Spleen (tissue), 7 donors: ENCODE measurements around the gene STRIP2.

Experiments used
- POLR2A ChIP-seq, 3 donors: fragments of 450-650 bp; IDR thresholded peaks; one replicate each; pipeline ENCODE4 v1.5.1; 2017; ENCODE audit warnings: antibody characterized with exemption in 3 of 3, mild to moderate bottlenecking in 1 of 3
- POLR2AphosphoS5 ChIP-seq, 3 donors: sonication (generic); formaldehyde crosslinking; IDR thresholded peaks; one replicate each; pipeline ENCODE4 v1.5.1; 2017; ENCODE audit warnings: antibody characterized with exemption in 3 of 3
- TF ChIP-seq, protein P1 (sequence below), 11 experiments: fragments of 200-600 bp in 7 of 11; fragments of 450-650 bp in 4 of 11; sonication (generic) in 4 of 11; IDR thresholded peaks in 8 of 11; conservative IDR thresholded peaks in 3 of 11; 1 replicate in 7 of 11; 2 replicates in 4 of 11; pipeline versions ENCODE4 v1.4.0 to v1.8.0; 2016 to 2021; ENCODE audit warnings: antibody characterized with exemption in 11 of 11, inconsistent platforms in 4 of 11, mild to moderate bottlenecking in 1 of 11
- donor health status: DM: no; HTN: no; CAD: no; lungs with moderate emphysema.
- donor health status: DM: no; HTN: no; CAD: no.
- donor health status: DM: no; HTN: no; CAD: no.

GRCh38 chr7:129530795-129531391 lies 96.7 kb downstream of the STRIP2 start:
- TF ChIP-seq, protein P1, sequence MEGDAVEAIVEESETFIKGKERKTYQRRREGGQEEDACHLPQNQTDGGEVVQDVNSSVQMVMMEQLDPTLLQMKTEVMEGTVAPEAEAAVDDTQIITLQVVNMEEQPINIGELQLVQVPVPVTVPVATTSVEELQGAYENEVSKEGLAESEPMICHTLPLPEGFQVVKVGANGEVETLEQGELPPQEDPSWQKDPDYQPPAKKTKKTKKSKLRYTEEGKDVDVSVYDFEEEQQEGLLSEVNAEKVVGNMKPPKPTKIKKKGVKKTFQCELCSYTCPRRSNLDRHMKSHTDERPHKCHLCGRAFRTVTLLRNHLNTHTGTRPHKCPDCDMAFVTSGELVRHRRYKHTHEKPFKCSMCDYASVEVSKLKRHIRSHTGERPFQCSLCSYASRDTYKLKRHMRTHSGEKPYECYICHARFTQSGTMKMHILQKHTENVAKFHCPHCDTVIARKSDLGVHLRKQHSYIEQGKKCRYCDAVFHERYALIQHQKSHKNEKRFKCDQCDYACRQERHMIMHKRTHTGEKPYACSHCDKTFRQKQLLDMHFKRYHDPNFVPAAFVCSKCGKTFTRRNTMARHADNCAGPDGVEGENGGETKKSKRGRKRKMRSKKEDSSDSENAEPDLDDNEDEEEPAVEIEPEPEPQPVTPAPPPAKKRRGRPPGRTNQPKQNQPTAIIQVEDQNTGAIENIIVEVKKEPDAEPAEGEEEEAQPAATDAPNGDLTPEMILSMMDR (IDR thresholded peaks at IDR 0.05 in 8 of 11, conservative IDR thresholded peaks at IDR 0.05 in 3 of 11), result no peak
- TF ChIP-seq POLR2A (IDR thresholded peaks at IDR 0.05), result no peak
- no peak for TF ChIP-seq POLR2AphosphoS5 (IDR thresholded peaks at IDR 0.05)
